Spleen (tissue), 11 donors: ENCODE measurements around the gene IFFO2. TPM values are rescaled to one million over a fixed set of nuclear protein-coding genes. Genes with fewer than 3 reads are reported as not detected.

Source experiments
- DNase-seq: peaks from one replicate; pipeline ENCODE4 v3.0.0-alpha.2; 2020
- H3K27ac ChIP-seq, 8 donors: fragments of 200-600 bp; sonication (generic) in 7 of 8; 1 replicate in 4 of 8; 2 replicates in 4 of 8; pipeline versions ENCODE4 v1.5.0 to v1.8.0; 2016 to 2021; ENCODE audit warnings: inconsistent platforms in 4 of 8, mild to moderate bottlenecking in 4 of 8, moderate library complexity in 1 of 8
- H3K27me3 ChIP-seq, 7 donors: fragments of 200-600 bp; sonication (generic) in 6 of 7; replicated peaks in 1 of 7; 1 replicate in 4 of 7; 2 replicates in 3 of 7; pipeline versions ENCODE4 v1.5.0 to v1.8.0; 2016 to 2021; ENCODE audit warnings: inconsistent platforms in 3 of 7, mild to moderate bottlenecking in 1 of 7
- H3K36me3 ChIP-seq, 6 donors: fragments of 200-600 bp; sonication (generic) in 5 of 6; 1 replicate in 4 of 6; 2 replicates in 2 of 6; pipeline versions ENCODE4 v1.5.0 to v1.8.0; 2016 to 2021; ENCODE audit warnings: inconsistent platforms in 2 of 6
- H3K4me1 ChIP-seq, 6 donors: fragments of 200-600 bp; sonication (generic) in 5 of 6; 1 replicate in 3 of 6; 2 replicates in 3 of 6; pipeline versions ENCODE4 v1.5.0 to v1.8.0; 2016 to 2021; ENCODE audit warnings: inconsistent platforms in 3 of 6
- H3K4me3 ChIP-seq, 8 donors: fragments of 200-600 bp; sonication (generic) in 7 of 8; 1 replicate in 4 of 8; 2 replicates in 4 of 8; pipeline versions ENCODE4 v1.5.0 to v1.8.0; 2016 to 2021; ENCODE audit warnings: inconsistent platforms in 4 of 8, mild to moderate bottlenecking in 4 of 8, moderate library complexity in 2 of 8
- H3K9me3 ChIP-seq, 8 donors: fragments of 200-600 bp; sonication (generic) in 7 of 8; 1 replicate in 4 of 8; 2 replicates in 4 of 8; pipeline versions ENCODE4 v1.5.0 to v1.8.0; 2016 to 2021; ENCODE audit warnings: inconsistent platforms in 4 of 8
- CTCF ChIP-seq, 11 experiments: fragments of 200-600 bp in 7 of 11; fragments of 450-650 bp in 4 of 11; sonication (generic) in 4 of 11; IDR thresholded peaks in 8 of 11; conservative IDR thresholded peaks in 3 of 11; 1 replicate in 7 of 11; 2 replicates in 4 of 11; pipeline versions ENCODE4 v1.4.0 to v1.8.0; 2016 to 2021; ENCODE audit warnings: antibody characterized with exemption in 11 of 11, inconsistent platforms in 4 of 11, mild to moderate bottlenecking in 1 of 11
- POLR2A ChIP-seq, 3 donors: fragments of 450-650 bp; IDR thresholded peaks; one replicate each; pipeline ENCODE4 v1.5.1; 2017; ENCODE audit warnings: antibody characterized with exemption in 3 of 3, mild to moderate bottlenecking in 1 of 3
- POLR2AphosphoS5 ChIP-seq, 3 donors: sonication (generic); formaldehyde crosslinking; IDR thresholded peaks; one replicate each; pipeline ENCODE4 v1.5.1; 2017; ENCODE audit warnings: antibody characterized with exemption in 3 of 3
- WGBS, 5 donors: extraction: QIAGEN DNeasy Blood & Tissue Kit in 3 of 5; methylation state at CpG; one replicate each; pipeline versions ENCODE4 v1.1.5 to v1.1.7; 2013 to 2018; 5-methylcytosine and 5-hydroxymethylcytosine counted together
- intact Hi-C: fragments of 100-400 bp; cut with DNase I; formaldehyde crosslinking; loops from one replicate; pipeline ENCODE4 v1.15.0; 2023; ENCODE audit warnings: low total_unique reads
- polyA plus RNA-seq, 3 donors: library from polyadenylated mRNA; stranded (reverse); fragments of 200-250 nt; gene quantifications; one replicate each; pipeline ENCODE4 v1.2.1, GENCODE V29; 2013
- total RNA-seq, 7 donors: library from RNA; depleted of rRNA in 3 of 7; stranded (reverse); fragments of >200 nt in 3 of 7; fragmentation: NEBNext Ultra II Directional in 4 of 7; extraction: Animal tissue kit (Norgen Biotek cat#: 25700) in 4 of 7; gene quantifications; one replicate each; pipeline versions ENCODE4 v1.1.0 to v1.2.1, GENCODE V29; 2016 to 2021
- donor health status: healthy with polysubstance abuse.
- donor health status: DM: no; HTN: no; CAD: no; lungs with moderate emphysema.
- donor health status: DM: no; HTN: no; CAD: no.
- donor health status: Bipolar disorder and iron deficiency.
- donor health status: healthy.
- donor health status: DM: no; HTN: no; CAD: no.
- donor health status: DM: yes; HTN: yes; CAD: no.

Gene IFFO2
- total and polyA plus RNA-seq, 10 donors: 2.7 to 19.7 (median 14.8) TPM

GRCh38 chr1:18943162-18943561 is 13.3 kb downstream of the IFFO2 start:
- 92 to 100% (median 96%) methylated on average over 4 of the region's 4 CpGs for WGBS, 5 donors
- Histone ChIP-seq H3K27me3 (no peaks in the 10 kb centered on the region), H3K27ac (peak overlapping the region in 3 of 8 donors; percentile 15 to 65 (median 64)), H3K4me1 (peaks cover 53 to 100% (median 82%) of the 10 kb centered on the region in 6 donors), H3K36me3 (peaks cover 0 to 8% (median 0%) of the 10 kb centered on the region in 6 donors), H3K9me3 (no peaks in the 10 kb centered on the region), H3K4me3 (no peak overlapping the region)
- DNase-seq: no peak
- TF ChIP-seq CTCF (IDR thresholded peaks at IDR 0.05 in 8 of 11, conservative IDR thresholded peaks at IDR 0.05 in 3 of 11) (no peak), POLR2A (IDR thresholded peaks at IDR 0.05) (no peak), POLR2AphosphoS5 (IDR thresholded peaks at IDR 0.05) (no peak)
- intact Hi-C loops: no loop called here

- 75 to 83% (median 80%) methylated on average over 4 of the region's 4 CpGs for WGBS, 5 donors
These were observed 14.1 kb downstream of the IFFO2 start for GRCh38 chr1:18942340-18942739.

GRCh38 chr1:18941221-18942141 is 15.0 kb downstream of the IFFO2 start:
- 72 to 88% (median 77%) methylated on average over 15 to 18 of the region's 18 CpGs for WGBS, 5 donors
- H3K27me3 ChIP-seq: no peaks in the 10 kb centered on the region
- peak in 2 of 3 donors; percentile 8 to 47 for TF ChIP-seq POLR2AphosphoS5 (IDR thresholded peaks at IDR 0.05)
- no peak for TF ChIP-seq CTCF (IDR thresholded peaks at IDR 0.05 in 8 of 11, conservative IDR thresholded peaks at IDR 0.05 in 3 of 11)
- no peaks in the 10 kb centered on the region for H3K9me3 ChIP-seq
- H3K27ac ChIP-seq: peak overlapping the region in 6 of 8 donors; percentile 9 to 65 (median 38)
- no peak overlapping the region for H3K4me3 ChIP-seq
- intact Hi-C loops: no loop called here
- peak; percentile 71 for DNase-seq
- peaks cover 41 to 100% (median 73%) of the 10 kb centered on the region in 6 donors for H3K4me1 ChIP-seq
- H3K36me3 ChIP-seq: peaks cover 0 to 8% (median 0%) of the 10 kb centered on the region in 6 donors

More at GRCh38 chr1:18942340-18942739, 14.1 kb downstream of the IFFO2 start:
- Histone ChIP-seq H3K27me3 (no peaks in the 10 kb centered on the region), H3K9me3 (no peaks in the 10 kb centered on the region), H3K4me3 (no peak overlapping the region), H3K4me1 (peaks cover 47 to 100% (median 79%) of the 10 kb centered on the region in 6 donors), H3K36me3 (peaks cover 0 to 8% (median 0%) of the 10 kb centered on the region in 6 donors), H3K27ac (peak overlapping the region in 5 of 8 donors; percentile 9 to 65 (median 42))
- intact Hi-C loops: no loop called here
- TF ChIP-seq CTCF (IDR thresholded peaks at IDR 0.05 in 8 of 11, conservative IDR thresholded peaks at IDR 0.05 in 3 of 11): no peak
- TF ChIP-seq POLR2AphosphoS5 (IDR thresholded peaks at IDR 0.05): no peak
- DNase-seq: no peak
